ENCODE results near the gene G6PC3. TPM values are rescaled to one million over a fixed set of nuclear protein-coding genes. Genes with fewer than 3 reads are reported as not detected.
A peak's percentile ranks its signal among the peaks of the same experiment; 100 is the strongest.

The G6PC3 gene
- total RNA-seq, 1 experiment from 2014 or later, result 105 TPM

DNA sequence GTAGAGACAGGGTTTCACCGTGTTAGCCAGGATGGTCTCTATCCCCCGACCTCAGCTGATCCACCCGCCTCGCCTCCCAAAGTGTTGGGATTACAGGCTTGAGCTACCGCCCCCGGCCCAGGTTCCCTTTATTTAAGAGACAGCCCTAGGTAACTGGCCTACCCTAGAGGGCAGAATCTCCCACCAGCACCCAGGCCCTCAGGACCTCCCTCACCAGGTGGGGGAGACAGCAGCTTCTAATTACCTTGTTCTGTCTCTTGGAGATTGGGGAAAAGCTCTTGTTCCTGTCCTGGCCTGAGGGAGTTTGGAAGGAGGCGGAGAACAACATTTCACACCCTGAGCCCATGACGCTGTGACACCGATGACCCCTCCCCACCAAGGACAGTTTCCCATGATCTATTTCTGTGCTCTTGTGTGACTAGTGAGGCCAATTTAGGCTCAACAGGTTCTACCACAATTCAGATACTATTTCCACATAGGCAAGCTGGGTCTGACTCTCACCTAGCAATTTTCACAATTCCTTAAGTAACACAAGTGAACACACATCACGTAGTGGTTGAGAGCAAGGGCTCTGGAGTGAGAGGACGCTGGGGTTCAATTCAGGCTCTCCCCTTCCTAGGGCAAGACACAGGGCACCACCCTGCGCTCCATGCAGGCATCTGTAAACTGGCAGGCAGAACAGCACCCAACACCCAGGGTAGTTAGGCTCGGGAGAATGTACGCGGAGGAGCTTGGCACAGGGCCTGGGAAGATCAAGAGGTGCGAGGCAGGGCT lies 32.5 kb downstream of the G6PC3 start:
- Histone ChIP-seq H2BK15ac (ENCODE audit: low read depth, low read length) (no peak overlapping the region), H2AK5ac (ENCODE audit: insufficient read length, low read length) (no peak overlapping the region), H4K8ac (replicated peaks; ENCODE audit: insufficient read length, low read depth, low read length) (no peak overlapping the region), H2AFZ (ENCODE audit: low read length) (no peak overlapping the region), H3T11ph (ENCODE audit: low read length) (no peak overlapping the region), H3K4me1 (ENCODE audit: insufficient read depth, low read length) (peaks cover 4% of the 10 kb centered on the region; the same call in 1 of the 2 replicates), H3K79me1 (ENCODE audit: insufficient read depth, low read depth, low read length, poor library complexity, severe bottlenecking) (no peaks in the 10 kb centered on the region), H3K18ac (ENCODE audit: insufficient read length, low read depth, low read length) (no peak overlapping the region), H3K27me3 (ENCODE audit: insufficient read depth, low read length) (no peaks in the 10 kb centered on the region), H3K23ac (ENCODE audit: insufficient read length, low read depth, low read length) (no peak overlapping the region), H3K23me2 (ENCODE audit: insufficient read length, low read depth, low read length, poor library complexity, severe bottlenecking) (no peaks in the 10 kb centered on the region), H3K27ac (ENCODE audit: insufficient read length, low read depth, low read length) (no peak overlapping the region), H2BK12ac (ENCODE audit: insufficient read length, low read depth, low read length) (no peak overlapping the region), H3K9me3 (ENCODE audit: control insufficient read depth, low read depth, low read length) (no peaks in the 10 kb centered on the region), H3K14ac (ENCODE audit: insufficient read depth, low read length) (no peak overlapping the region; the same call in 1 of the 2 replicates), H3K79me2 (ENCODE audit: insufficient read depth, low read length) (no peaks in the 10 kb centered on the region), H2BK20ac (ENCODE audit: low read depth, low read length, poor library complexity, severe bottlenecking) (no peak overlapping the region), H3K56ac (ENCODE audit: insufficient read length, low read depth, low read length) (no peak overlapping the region), H4K5ac (ENCODE audit: insufficient read length, low read depth, low read length) (no peak overlapping the region), H3K4me2 (ENCODE audit: insufficient read depth, insufficient read length, low read length) (no peak overlapping the region), H4K20me1 (ENCODE audit: control insufficient read depth, insufficient read depth, insufficient read length) (no peaks in the 10 kb centered on the region), H3K4ac (ENCODE audit: low read depth, low read length) (no peak overlapping the region), H2BK120ac (ENCODE audit: low read depth, low read length, poor library complexity, severe bottlenecking) (no peak overlapping the region), H3K9ac (ENCODE audit: extremely low read depth, insufficient read length, low read length) (peak overlapping the region; percentile 15), H2BK5ac (ENCODE audit: insufficient read length, low read length) (no peak overlapping the region), H4K91ac (ENCODE audit: insufficient read length, low read depth, low read length) (no peak overlapping the region)
- no peak for DNase-seq
- Mint-ChIP-seq H3K9me3 (no peaks in the 10 kb centered on the region), H3K36me3 (ENCODE audit: insufficient read depth in 1 of 3, low read depth in 3 of 3) (peaks cover 0 to 12% (median 6%) of the 10 kb centered on the region in 3 experiments; a peak in 3 of 7 replicates), H3K27me3 (ENCODE audit: low read depth) (no peaks in the 10 kb centered on the region), H3K4me3 (no peak overlapping the region), H3K4me1 (peaks cover 19 to 21% of the 10 kb centered on the region in 2 experiments), H3K27ac (peak overlapping the region; percentile 44 to 88 (median 82); a peak in 4 of 7 replicates)
- no CpG with 5 or more reads among the region's 16 CpGs for WGBS (ENCODE audit: extremely low coverage, insufficient read length, low lambda C conversion rate)
- TF ChIP-seq, protein P1, sequence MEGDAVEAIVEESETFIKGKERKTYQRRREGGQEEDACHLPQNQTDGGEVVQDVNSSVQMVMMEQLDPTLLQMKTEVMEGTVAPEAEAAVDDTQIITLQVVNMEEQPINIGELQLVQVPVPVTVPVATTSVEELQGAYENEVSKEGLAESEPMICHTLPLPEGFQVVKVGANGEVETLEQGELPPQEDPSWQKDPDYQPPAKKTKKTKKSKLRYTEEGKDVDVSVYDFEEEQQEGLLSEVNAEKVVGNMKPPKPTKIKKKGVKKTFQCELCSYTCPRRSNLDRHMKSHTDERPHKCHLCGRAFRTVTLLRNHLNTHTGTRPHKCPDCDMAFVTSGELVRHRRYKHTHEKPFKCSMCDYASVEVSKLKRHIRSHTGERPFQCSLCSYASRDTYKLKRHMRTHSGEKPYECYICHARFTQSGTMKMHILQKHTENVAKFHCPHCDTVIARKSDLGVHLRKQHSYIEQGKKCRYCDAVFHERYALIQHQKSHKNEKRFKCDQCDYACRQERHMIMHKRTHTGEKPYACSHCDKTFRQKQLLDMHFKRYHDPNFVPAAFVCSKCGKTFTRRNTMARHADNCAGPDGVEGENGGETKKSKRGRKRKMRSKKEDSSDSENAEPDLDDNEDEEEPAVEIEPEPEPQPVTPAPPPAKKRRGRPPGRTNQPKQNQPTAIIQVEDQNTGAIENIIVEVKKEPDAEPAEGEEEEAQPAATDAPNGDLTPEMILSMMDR (conservative IDR thresholded peaks at IDR 0.05), result no peak

Measured in H9 (cell line).